HT-29 (cell line): ENCODE data around the gene LCE2D. TPM values are rescaled to one million over a fixed set of nuclear protein-coding genes. Genes with fewer than 3 reads are reported as not detected.
A peak's percentile ranks its signal among the peaks of the same experiment; 100 is the strongest.
"Not testable (repeated sequence)": the region's sequence is repeated elsewhere in the genome, so short reads cannot be mapped to it uniquely, and the experiment has no call there.

Experiments
- DNase-seq: peaks from one replicate; pipeline ENCODE4 v3.0.0-alpha.2; 2015; ENCODE audit warnings: low spot score
- total RNA-seq: library from RNA; depleted of rRNA; stranded (reverse); fragments of >200 nt; shearing (Covaris generic); gene quantifications from 2 replicates; pipeline ENCODE4 v1.2.3, GENCODE V29; 2014; rRNA removed

LCE2D gene, protein sequence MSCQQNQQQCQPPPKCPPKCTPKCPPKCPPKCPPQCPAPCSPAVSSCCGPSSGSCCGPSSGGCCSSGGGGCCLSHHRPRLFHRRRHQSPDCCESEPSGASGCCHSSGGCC
- not detected in 2 replicates for total RNA-seq

DNA sequence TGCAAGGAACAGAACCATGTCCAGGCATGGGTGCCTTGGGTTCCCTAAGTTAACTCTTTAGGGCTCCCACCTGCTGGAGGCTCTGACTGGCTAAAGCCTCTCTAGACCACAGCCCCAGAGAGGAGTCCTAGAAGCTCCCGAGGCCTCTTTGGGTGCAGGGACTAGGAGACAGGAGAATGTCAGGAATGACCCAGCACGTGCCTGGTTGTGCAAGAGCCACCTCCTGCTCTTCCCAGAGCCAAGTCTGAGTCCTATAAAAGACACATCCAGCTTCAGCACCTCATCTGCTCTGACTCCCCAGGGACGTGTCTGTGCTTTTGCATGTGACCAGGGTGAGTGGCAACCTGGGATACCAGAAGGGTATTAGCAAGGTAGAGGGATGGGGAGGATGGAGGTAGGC is at the start of gene LCE2D:
TSS of gene LCE2D (plus strand) at position 283 of the 400 bp plus-strand sequence. CDS start 726 bp downstream, outside the sequence.
- DNase-seq = no peak

DNA sequence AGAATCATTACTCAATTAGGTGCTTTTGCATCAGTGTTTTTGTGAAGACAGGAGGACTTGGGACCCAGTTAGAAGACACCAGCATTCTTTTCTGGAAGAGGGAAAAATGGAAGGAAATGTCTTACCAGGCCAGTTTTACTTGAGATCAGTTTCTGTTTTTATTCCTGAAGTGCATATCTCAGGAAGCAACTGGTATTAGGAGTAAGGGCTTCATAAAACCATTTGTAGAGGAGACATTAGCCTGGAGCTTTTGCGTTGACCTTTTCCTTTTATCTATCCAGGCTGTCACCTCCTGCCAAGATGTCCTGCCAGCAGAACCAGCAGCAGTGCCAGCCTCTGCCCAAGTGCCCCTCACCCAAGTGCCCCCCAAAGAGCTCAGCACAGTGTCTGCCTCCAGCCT is 49.7 kb upstream of the LCE2D start, which contains the start of gene LCE3B:
TSS of gene LCE3B (plus strand) at position 301 of the 400 bp plus-strand sequence. CDS start at position 301, 0 bp downstream.
- DNase-seq = no peak

DNA sequence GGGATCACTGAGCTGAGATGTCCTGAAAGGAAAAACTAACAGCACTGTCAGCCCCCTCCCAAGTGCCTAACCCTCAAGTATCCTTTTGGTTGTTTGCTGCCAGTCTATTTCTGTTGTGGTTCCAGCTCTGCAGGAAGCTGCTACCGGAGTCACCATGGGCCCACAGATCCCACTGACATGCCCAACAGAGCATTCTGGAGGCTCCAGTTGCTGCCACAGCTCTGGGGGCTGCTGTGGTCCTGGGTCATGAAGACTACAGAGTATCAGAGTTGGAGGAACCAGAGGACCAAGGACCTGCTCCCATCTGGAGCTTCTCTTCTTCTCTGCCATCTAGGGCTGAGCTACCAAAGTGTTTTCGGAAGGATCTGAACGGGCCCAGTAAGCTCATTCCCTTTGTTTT is 41.2 kb upstream of the LCE2D start:
- no peak for DNase-seq

DNA sequence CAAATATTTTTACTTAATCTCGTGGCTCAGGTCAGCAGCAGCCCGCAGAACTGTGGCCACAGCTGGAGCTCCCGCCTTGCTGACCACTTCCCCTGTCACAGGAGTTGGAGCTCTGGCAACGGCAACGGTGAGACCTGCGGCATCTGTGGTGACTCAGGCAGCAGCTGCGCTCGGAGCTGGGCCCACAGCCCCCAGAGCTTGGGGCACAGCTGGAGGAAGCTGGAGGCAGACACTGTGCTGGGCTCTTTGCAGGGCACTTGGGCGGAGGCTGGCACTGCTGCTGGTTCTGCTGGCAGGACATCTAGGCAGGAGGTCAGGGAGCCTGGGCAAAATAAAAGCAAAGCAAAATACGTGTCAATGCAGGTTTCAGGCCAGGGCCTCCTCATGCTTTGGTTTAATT is 40.4 kb upstream of the LCE2D start, which contains the start of gene LCE3A:
TSS of gene LCE3A (minus strand) at position 301 of the 400 bp plus-strand sequence. CDS start at position 301, 0 bp downstream.
- no peak for DNase-seq

DNA sequence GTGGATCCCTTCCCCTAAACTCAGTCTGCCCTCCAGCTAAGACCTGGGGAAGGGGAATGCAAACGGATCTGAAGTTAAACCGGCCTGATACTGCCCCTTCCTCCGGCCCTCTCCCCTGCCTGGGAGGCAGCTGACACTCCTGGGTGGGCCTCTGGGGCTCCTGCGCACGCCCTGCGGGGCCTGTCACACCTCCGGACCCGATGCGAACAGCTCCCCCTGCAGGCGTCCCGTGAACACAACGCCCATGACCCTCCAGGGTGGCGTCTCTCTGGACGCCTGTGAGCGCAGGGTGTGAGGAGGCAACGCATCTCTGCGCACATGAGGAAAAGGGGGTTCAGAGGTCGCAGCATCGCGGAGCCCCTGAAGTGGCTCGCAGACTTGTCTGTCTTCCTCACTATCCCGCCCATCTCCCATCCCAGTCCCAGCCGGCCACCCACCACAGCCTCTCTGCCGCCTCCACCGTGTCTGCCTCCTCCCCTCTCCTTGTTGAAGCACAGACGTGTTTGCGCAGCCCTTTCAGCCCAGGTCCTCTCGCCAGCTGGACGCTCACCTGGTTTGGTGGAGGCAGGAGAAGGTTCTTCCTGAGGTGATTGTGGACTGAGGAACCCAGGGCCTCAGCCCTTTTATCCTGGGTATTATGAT is 39.9 kb upstream of the LCE2D start:
- no peak for DNase-seq

DNA sequence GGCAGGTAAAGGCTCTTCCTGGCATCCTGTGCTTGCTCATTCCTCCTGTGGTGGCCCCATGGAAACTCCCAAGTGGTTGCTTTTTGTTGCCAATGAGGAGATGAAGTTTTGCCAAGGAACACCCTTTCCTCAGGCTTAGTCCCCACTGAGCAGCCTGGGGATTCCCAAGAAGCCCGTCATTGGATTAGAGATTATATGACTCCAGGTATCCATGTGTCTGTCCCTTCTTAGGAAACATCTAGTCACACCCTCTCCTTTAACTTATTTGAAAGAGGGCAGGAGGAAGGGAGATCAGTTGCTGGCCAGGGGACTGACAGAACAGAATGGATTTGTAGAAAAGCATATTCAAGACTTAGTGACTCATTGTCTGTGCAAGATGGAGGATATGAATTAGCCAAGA is 36.4 kb upstream of the LCE2D start:
- no peak for DNase-seq

DNA sequence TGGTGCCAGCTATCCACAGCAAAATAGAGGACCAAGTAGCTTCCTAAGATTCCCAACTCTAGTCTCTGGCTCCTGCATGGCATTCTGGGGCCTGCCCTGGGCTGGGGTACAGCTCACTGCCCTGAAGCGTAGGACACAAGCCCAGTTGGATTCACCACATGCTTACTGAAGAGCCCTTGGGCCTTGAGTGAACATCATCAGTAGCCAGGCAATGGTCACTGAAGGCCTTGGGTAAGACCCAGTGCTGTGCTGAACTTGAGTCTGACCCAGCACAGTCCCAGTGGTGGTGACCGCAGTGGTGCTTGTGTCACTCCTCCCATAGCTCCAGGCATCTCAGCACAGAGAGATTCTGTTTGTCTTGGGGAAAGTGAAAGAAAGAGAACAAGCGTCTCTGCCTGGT is 32.6 kb upstream of the LCE2D start:
- no peak for DNase-seq

DNA sequence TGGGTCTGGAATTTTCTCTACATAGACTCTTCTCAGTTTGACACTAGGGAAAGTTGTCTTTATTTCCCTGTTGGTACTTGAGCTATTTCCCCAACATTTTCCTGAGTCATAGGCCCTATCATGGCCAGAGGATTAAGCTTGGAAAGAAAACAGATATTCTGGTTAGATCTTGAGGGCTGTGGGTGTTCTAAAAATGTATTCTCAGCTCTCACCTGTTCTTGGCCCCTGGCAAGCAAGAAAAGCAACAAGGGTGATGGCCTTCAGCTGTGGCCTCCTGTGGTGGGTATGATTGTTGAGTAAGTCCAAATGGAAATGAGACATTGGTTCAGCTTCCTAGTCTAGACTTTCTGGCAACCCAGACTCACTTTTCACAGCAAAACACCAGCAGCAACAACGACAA is 22.8 kb upstream of the LCE2D start:
- DNase-seq = no peak

DNA sequence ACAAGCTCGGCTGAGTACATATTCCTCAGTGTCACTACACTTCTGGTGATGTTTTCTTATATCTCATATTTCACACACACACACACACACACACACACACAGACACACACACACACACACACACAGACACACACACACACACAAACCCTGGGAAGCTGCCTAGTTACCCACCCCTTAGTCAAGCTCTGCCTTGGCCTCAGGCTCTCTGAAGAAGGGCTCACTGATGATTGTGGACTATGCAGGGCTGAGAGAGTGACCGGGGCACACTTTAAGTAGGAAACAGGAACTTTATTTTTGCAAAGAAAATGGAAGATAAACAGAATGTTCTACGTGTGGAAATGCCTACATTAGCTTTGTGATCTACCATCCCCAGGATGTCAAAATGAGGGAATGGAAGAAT is 19.2 kb upstream of the LCE2D start:
- no peak for DNase-seq

DNA sequence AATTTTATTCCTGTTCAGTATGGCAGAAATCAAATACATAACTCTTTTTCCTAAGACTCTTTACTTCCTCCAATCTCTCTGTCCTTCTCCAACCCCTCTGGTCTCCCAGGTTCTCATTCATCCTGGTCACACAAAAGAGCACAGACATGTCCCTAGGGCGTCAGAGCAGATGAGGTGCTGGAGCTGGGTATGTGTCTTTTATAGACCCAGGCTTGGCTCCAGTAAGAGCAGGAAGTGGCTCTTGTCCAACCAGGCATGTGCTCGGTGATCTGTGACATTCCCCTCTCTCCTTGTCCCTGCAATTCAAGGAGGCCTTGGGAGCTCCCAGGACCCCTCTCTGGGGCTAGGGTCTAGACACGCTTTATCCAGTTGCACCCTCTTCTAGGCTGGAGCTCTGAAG is 18.0 kb upstream of the LCE2D start:
- DNase-seq = no peak

DNA sequence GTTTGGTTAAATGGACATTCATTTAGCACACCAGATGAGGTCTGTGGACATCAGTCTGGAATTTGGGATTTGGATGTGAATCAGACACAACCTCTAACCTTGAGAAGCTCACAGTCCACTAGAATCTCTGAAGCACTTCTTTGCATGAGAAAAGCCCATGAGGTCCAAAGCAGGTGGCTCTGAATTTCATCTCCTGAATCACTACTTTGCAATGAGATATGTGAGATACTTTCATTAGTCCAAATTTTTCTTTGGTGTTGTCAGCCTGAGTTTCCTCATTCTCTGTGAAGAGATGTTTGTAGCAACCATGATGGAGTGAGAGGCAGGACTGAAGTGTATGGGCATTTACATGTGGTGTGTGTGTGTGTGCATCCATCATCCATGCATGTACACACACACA is 16.5 kb upstream of the LCE2D start:
- DNase-seq = no peak

DNA sequence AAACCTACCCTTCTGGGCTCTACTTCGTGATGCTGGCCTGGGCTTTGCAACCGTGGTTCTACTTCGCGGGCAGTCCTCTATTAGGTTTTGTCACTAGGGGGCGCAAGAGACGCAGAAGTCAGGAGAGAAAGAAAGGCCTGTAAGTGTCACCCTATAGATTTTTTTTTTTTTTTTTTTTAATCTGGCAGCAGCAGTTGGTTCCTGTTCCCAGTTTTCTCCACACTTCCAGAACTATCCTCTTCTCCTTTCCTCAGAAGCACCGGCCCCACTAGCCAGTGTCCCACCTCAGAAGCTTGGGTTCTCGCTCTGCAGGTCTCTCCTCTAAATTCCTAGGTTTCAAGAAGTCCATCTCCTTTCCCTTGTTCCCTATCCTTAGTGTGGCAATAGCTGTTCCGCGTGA is 9.1 kb upstream of the LCE2D start:
- DNase-seq = peak; percentile 77

DNA sequence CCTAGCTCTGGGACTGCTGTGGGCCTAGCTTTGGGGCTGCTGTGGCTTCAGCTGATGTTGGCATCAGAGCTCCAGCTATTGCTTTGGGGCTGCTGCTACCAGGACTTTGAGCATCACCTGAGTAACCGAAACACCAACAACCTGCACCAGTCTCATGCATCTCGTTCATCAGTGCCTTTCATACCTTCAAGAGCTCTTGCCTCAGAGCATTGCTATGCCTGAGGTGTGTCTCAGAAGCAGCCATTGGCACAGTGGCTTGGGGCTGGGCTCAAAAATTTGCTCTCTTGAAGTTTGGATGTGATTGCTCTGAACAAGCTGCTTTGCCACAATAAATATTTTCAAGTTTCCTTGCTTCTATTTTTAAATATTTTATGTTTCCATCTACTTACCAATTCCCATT is 6.7 kb upstream of the LCE2D start:
- DNase-seq = no peak

DNA sequence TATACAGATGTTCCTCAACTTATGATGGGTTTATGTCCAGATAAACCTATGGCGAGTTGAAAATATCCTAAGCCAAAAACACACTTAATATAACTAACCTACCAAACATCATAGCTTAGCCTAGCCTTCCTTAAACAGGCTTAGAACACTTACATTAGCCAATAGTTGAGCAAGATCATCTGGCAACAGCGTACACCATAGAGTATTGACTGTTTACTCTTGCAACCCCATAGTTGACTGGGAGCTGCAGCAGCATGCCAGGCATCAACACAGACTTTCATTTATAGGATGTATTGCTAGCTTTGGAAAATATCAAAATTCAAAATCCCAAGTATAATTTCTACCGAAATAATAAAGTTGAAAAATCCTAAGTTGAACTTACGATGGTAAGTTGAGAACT is 5.5 kb upstream of the LCE2D start:
- no peak for DNase-seq

DNA sequence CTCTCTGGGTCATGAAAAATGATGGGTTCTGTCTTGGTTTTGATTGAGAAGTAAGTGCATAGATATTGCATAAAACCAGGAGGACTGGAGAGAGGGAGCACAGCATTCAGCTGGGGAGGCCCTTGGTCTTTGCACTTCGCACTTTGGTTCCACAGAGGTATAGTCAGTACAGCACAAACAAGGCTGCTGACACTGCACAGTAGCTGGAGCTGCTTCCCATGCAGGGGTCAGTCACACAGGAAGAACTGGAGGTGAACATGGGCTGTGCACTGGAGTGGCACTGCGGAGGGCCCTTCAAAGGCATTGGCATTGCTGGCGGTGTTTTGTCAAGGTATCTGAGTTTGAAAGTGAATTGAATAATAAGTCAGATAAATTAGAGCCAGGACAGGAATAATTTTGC is 4.5 kb upstream of the LCE2D start:
- DNase-seq = no peak

DNA sequence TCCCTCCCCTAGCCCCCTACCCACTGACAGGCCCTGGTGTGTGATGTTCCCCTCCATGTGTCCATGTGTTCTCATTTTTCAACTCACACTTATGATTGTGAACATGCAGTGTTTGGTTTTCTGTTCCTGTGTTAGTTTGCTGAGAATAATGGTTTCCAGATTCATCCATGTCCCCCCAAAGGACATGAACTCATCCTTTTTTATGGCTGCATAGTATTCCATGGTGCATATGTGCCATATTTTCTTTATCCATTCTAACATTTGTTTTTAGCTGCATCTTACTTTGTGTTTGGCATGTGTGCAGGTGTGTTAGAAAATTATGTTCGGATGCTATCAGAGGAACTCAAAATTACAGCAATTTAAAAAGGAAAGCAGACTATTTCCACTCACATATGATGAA is 3.0 kb downstream of the LCE2D start:
- DNase-seq = not testable (repeated sequence)

DNA sequence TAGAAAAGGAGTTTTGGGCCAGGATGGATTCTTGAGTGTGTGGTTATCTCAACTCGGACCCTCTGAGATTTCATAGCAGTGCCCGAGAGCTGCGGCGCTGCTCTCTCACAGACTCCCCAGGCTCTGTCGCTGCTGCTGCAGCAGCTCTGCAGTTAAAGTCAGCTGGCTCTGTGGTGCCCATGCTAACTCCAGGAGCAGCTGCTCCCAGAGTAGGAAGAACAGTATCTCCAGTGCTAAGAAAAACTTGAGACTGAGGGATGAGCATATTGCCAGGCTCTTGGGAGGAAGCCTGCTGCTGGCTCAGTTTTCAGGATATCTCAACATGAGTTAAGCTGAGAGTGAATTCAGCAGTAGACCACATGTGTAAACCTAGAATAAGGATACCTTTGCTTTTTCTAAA is 4.5 kb downstream of the LCE2D start:
- no peak for DNase-seq

DNA sequence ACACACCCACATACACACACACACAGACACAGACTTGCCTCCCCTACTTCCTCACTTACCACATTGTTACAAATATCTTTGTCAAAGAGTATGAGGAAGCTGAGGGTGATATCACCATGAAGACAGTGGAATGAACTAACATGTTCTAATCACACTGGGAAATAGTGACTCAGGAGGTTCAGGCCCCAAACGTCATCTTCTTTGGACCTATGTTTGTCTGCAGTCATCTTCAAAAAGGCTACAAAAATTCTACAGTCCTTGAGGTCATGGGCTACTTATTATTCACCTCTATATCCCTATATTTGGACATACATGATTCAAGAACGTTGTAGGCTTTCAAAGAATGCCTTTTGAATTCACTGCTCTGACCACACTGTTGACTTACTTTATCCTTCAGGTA is 9.8 kb downstream of the LCE2D start:
- DNase-seq = no peak

DNA sequence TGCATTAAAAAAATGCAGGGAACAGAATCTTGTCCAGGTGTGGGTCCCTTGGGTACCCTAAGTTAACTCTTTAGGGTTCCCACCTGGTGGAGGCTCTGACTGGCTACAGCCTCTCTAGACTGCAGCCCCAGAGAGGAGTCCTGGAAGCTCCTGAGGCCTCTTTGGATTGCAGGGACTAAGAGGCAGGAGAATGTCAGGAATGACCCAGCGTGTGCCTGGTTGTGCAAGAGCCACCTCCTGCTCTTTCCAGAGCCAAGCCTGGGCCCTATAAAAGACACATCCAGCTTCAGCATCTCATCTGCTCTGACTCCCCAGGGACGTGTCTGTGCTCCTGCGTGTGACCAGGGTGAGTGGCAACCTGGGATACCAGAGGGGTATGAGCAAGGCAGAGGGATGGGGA is 11.8 kb downstream of the LCE2D start, which contains the start of gene LCE2C:
TSS of gene LCE2C (plus strand) at position 297 of the 400 bp plus-strand sequence. CDS start 737 bp downstream, outside the sequence.
- DNase-seq = not testable (repeated sequence)

DNA sequence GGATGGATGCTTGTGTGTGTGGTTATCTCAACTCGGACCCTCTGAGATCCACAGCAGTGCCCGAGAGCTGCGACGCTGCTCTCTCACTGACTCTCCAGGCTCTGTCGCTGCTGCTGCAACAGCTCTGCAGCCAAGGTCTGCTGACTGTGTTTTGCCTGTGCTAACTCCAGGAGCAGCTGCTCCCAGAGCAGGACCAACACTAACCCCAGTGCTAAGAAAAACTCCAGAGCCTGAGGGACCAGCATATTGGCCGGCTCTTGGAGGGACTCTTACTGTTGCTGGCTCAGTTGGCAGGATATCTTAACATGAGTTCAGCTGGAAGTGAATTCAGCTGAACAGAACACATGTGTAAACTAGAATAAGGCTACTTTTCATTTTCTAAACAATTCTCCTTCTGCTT is 16.3 kb downstream of the LCE2D start:
- no peak for DNase-seq

DNA sequence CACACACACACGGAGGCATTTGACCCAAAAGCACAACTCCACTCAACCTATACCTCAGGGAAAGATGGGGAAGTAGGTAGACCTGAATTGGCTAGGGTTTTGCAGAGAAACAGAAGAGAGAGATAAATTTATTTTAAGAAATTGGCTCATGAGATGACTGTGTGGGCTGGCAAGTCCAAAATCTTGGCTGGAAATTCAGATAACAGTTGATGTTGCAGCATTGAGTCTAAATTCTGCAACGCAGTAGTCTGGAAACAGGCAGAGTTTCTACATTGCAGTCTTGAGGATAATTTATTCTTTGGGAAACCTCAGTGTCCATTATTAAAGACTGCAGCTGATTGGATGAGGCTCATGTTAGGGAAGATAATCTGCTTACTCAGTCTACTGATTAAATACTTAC is 18.4 kb downstream of the LCE2D start:
- DNase-seq = no peak

DNA sequence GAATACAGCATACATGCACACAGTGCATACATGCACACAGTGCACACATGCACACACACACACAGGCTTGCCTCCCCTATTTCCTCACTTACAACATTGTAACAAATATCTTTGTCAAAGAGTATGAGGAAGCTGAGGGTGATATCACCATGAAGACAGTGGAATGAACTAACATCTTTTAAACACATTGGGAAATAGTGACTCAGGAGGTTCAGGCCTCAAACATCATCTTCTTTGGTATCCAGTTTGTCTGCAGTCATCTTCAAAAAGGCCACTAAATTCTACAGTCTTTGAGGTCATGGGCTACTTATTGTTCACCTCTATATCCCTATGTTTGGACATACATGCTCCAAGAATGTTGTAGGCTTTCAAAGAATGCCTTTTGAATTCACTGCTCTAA is 20.7 kb downstream of the LCE2D start:
- DNase-seq = no peak

DNA sequence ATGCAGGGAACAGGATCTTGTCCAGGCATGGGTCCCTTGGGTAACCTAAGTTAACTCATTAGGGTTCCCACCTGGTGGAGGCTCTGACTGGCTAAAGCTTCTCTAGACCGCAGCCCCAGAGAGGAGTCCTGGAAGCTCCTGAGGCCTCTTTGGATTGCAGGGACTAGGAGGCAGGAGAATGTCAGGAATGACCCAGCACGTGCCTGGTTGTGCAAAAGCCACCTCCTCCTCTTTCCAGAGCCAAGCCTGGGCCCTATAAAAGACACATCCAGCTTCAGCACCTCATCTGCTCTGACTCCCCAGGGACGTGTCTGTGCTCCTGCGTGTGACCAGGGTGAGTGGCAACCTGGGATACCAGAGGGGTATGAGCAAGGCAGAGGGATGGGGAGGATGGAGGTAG is 22.6 kb downstream of the LCE2D start, which contains the start of gene LCE2B:
TSS of gene LCE2B (plus strand) at position 301 of the 400 bp plus-strand sequence. CDS start 721 bp downstream, outside the sequence.
- not testable (repeated sequence) for DNase-seq
